Kidney epithelial cell (primary cell): ENCODE measurements around the gene MALRD1. TPM values are rescaled to one million over a fixed set of nuclear protein-coding genes. Genes with fewer than 3 reads are reported as not detected.
A peak's percentile ranks its signal among the peaks of the same experiment; 100 is the strongest.

Experiments used
- DNase-seq: peaks from one replicate; pipeline ENCODE4 v3.0.0-alpha.2; 2010; ENCODE audit warnings: low read depth
- H3K27me3 ChIP-seq: 2 replicates; pipeline ENCODE4 v1.6.0; 2011; ENCODE audit warnings: low read length; ENCODE audit not compliant: control insufficient read depth, insufficient read depth
- H3K36me3 ChIP-seq: 2 replicates; pipeline ENCODE4 v1.5.1; 2011; ENCODE audit warnings: low read length; ENCODE audit not compliant: control insufficient read depth, insufficient read depth
- H3K4me3 ChIP-seq: 2 replicates; pipeline ENCODE4 v1.5.1; 2011; ENCODE audit warnings: low read depth, mild to moderate bottlenecking, control low read depth, low read length
- total RNA-seq: library from RNA; depleted of rRNA; stranded (reverse); fragments of >200 nt; gene quantifications from 2 replicates; pipeline ENCODE4 v1.2.3, GENCODE V29; 2015
- TF ChIP-seq, protein P1 (sequence below): IDR thresholded peaks from 2 replicates; pipeline ENCODE4 v1.5.1; 2011; ENCODE audit warnings: mild to moderate bottlenecking, moderate library complexity, low read length, control low read depth, inconsistent platforms; ENCODE audit not compliant: insufficient read depth, poor library complexity, severe bottlenecking

MALRD1 gene
- total RNA-seq, 1 donor from 2014 or later = 0.08 TPM

DNA sequence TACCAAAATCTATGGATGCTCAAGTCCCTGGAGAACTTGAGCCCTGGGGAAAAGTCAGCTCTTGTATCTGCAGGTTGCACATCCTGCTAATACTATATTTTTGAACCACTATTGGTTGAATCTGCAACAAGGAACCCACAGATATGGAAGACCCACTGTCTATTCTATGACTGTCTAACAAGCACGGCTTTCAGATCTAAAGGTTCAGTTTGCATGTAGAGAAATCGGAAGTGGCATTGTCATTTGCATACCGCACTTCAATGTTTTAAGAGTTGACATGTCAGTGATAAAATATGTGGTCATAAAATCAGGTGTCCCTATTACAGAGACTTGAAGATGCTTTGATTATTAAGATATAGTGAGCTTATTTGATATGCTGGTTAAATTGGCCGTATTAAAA lies 95.6 kb downstream of the MALRD1 start:
- TF ChIP-seq, protein P1, sequence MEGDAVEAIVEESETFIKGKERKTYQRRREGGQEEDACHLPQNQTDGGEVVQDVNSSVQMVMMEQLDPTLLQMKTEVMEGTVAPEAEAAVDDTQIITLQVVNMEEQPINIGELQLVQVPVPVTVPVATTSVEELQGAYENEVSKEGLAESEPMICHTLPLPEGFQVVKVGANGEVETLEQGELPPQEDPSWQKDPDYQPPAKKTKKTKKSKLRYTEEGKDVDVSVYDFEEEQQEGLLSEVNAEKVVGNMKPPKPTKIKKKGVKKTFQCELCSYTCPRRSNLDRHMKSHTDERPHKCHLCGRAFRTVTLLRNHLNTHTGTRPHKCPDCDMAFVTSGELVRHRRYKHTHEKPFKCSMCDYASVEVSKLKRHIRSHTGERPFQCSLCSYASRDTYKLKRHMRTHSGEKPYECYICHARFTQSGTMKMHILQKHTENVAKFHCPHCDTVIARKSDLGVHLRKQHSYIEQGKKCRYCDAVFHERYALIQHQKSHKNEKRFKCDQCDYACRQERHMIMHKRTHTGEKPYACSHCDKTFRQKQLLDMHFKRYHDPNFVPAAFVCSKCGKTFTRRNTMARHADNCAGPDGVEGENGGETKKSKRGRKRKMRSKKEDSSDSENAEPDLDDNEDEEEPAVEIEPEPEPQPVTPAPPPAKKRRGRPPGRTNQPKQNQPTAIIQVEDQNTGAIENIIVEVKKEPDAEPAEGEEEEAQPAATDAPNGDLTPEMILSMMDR = no peak
- no peaks in the 10 kb centered on the region for H3K27me3 ChIP-seq
- H3K4me3 ChIP-seq = no peak overlapping the region
- DNase-seq = no peak
- no peaks in the 10 kb centered on the region for H3K36me3 ChIP-seq

DNA sequence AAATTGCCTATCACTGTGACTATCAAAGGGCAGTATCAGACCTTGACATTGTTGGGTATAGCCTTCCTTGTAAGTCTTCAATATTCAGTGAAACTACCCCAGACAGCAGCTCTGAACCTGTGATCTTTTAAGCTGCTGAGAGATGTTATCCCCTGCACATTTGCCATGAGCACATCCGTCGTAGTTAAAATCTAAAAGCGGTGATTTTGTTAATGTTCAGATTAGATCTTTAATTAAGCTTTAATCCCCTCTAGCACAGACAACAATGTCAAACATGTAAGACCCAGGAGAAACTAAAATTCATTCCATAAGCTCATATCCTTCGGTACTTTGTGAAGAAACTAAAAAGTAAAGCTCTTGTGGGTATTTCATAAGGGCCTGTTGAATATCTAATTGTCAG lies 105.8 kb downstream of the MALRD1 start:
- TF ChIP-seq, protein P1 = no peak
- no peak for DNase-seq
- no peaks in the 10 kb centered on the region for H3K36me3 ChIP-seq
- H3K27me3 ChIP-seq = no peaks in the 10 kb centered on the region
- no peak overlapping the region for H3K4me3 ChIP-seq

DNA sequence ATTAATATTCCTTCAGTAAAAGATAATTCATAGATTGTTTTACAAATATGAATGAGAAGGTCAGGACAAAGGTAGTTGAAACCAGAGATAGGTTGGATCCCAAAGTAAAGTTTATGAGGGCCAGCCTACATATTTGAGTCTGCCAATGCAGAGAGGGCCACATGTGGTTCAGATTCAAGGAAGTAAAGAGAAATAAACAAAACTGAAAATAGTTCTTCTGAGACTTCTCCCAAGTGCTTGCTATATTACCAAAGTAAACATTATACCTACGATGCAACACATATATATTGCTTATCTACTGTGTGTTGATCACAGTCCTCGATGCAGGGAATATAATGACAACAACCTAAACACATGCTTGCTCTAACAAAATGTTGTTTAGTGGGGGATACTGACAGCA lies 109.8 kb downstream of the MALRD1 start:
- TF ChIP-seq, protein P1 = no peak
- Histone ChIP-seq H3K4me3 (no peak overlapping the region), H3K27me3 (no peaks in the 10 kb centered on the region), H3K36me3 (no peaks in the 10 kb centered on the region)
- no peak for DNase-seq

DNA sequence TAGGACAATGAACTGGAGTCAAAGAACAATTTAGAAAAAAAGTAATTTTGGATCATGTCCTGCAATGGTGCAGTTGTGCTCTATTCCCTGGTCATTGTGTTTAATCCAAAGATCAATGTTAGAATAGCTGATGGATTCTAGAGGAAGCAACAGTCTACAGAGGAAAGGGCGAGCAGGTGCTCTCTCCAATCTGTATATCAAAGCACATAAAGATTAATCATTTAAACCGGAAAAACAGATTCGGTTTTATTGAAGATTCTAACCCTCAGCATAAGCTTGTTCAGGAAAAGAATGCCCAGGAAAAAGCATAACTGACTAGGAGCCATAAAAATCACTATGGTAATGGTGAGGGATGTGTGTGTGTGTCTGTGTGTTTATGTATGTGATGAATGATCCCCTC lies 110.3 kb downstream of the MALRD1 start:
- DNase-seq = no peak
- H3K36me3 ChIP-seq = no peaks in the 10 kb centered on the region
- no peaks in the 10 kb centered on the region for H3K27me3 ChIP-seq
- H3K4me3 ChIP-seq = no peak overlapping the region
- TF ChIP-seq, protein P1 = no peak

DNA sequence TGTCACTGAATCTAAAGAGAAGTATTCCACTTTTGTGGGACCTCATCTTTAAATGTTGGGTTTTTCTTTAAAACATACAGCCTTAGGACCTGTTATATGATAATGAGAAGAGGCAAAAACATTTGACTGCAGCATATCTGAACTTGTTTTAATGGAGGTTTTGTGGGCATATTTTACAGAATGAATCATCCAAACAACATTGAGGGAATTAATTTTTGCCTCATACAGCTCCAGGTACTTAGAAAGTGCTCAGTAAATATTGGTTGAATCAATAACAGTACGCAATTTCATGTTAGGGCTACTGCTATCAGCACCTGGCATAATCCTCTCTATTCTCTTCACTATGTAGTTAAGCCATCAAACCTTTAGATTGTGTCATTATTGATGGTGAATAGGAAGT lies 115.9 kb downstream of the MALRD1 start:
- TF ChIP-seq, protein P1 = no peak
- Histone ChIP-seq H3K27me3 (no peaks in the 10 kb centered on the region), H3K36me3 (no peaks in the 10 kb centered on the region), H3K4me3 (no peak overlapping the region)
- no peak for DNase-seq

DNA sequence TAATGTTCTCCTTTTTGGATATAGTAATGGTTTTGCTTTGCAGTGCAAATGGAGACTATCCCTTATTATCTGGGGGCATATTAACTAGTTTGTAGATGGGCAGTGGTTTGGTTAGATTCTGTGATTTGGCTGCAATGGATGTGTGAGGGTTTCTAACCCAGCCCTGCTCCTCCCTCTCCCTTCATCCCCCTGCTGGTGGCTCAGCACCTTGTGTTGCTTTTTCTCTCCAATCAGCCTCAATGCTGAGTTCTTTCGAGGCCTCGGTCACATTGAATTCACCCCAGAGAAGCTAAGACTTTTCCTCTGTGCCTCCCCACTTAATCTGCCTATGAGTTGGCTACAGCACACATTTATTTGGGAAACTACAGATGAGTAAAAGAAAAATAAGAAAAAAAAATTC lies 120.0 kb downstream of the MALRD1 start:
- H3K4me3 ChIP-seq = no peak overlapping the region
- no peaks in the 10 kb centered on the region for H3K27me3 ChIP-seq
- no peak for DNase-seq
- no peaks in the 10 kb centered on the region for H3K36me3 ChIP-seq
- TF ChIP-seq, protein P1 = peak; percentile 39
